Brain microvascular endothelial cell (primary cell): ENCODE results near the gene MEGF6.

Experiments
- DNase-seq: peaks from one replicate; pipeline ENCODE4 v3.0.0-alpha.2; 2020
- H3K27ac ChIP-seq: fragments of 250-450 bp; sonication (Bioruptor Pico); 2 replicates; pipeline ENCODE4 v1.5.1; 2020; ENCODE audit warnings: mild to moderate bottlenecking, moderate library complexity
- H3K27me3 ChIP-seq: fragments of 250-450 bp; sonication (Bioruptor Pico); replicated peaks from 2 replicates; pipeline ENCODE4 v1.5.1; 2020; ENCODE audit warnings: mild to moderate bottlenecking
- H3K36me3 ChIP-seq: fragments of 250-450 bp; sonication (Bioruptor Pico); replicated peaks from 2 replicates; pipeline ENCODE4 v1.5.1; 2020; ENCODE audit warnings: mild to moderate bottlenecking
- H3K4me3 ChIP-seq: 2 replicates; pipeline ENCODE4 v1.5.1; 2011; ENCODE audit warnings: low read depth, mild to moderate bottlenecking, control low read depth, low read length, moderate library complexity
- CTCF ChIP-seq: IDR thresholded peaks from 2 replicates; pipeline ENCODE4 v1.5.1; 2011; ENCODE audit warnings: low read depth, mild to moderate bottlenecking, moderate library complexity, low read length, control low read depth, inconsistent platforms; ENCODE audit errors: missing control alignments
- in situ Hi-C: cut with HindIII; loops from 2 replicates; pipeline ENCODE4 v1.10.0; 2017; ENCODE audit warnings: low sequenced_read_pairs, low pct_ligation_motif_present

The MEGF6 gene

GRCh38 chr1:3456449-3456963, 154.8 kb downstream of the MEGF6 start:
- Histone ChIP-seq H3K36me3 (no peaks in the 10 kb centered on the region), H3K27ac (no peak overlapping the region), H3K27me3 (no peaks in the 10 kb centered on the region), H3K4me3 (no peak overlapping the region)
- no peak for DNase-seq
- in situ Hi-C loops = no loop called here
- TF ChIP-seq CTCF = no peak

- TF ChIP-seq CTCF = no peak
- no peaks in the 10 kb centered on the region for H3K36me3 ChIP-seq
- DNase-seq = no peak
- H3K27ac ChIP-seq = no peak overlapping the region
- no peak overlapping the region for H3K4me3 ChIP-seq
- H3K27me3 ChIP-seq = no peaks in the 10 kb centered on the region
- in situ Hi-C loops = no loop called here
Observed at GRCh38 chr1:3455670-3456448, 155.4 kb downstream of the MEGF6 start.

DNA sequence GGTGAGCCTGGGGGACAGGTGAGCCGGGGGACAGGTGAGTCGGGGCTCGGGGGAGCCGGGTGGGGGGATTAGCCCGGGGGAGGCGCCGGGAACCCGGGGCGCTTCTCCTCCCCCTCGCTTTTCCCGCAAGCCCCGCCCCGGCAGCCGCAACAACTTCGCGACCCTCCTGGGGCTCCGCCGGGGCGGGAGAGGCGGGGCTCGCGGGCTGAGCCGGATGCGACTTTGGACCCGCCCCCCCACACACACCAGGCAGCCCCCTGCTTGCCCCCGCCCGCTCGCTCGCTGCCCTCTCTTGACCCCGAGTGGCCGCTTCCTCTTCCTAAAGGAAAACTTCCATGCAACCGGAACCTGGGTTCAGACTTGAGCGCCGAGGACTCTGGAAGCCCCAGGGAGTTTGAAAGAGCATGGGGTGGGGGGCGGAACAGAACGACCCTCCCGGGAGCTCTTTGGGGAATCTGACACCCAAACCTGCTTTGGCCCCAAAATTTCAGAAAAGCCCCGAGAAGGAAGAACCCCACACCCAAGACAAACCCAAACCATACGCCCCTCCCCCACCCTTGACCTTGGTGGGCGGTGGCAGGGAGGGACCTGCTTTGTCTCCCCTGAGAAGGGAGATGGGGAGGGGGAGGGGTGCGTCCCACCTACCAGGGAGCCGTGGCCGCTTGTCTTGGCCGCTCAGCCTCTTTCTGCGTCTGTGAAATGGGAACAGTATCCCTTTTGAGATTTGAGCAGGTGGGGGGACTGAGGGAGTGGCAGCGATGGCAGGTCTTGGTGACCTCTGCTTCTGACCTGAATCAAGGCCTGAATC, 156.3 kb downstream of the MEGF6 start:
- Histone ChIP-seq H3K36me3 (no peaks in the 10 kb centered on the region), H3K27me3 (no peaks in the 10 kb centered on the region), H3K4me3 (no peak overlapping the region), H3K27ac (no peak overlapping the region)
- DNase-seq = no peak
- TF ChIP-seq CTCF = no peak
- in situ Hi-C loops = no loop called here

- peaks cover 2% of the 10 kb centered on the region for H3K27me3 ChIP-seq
- TF ChIP-seq CTCF = peak; percentile 25
- DNase-seq = peak; percentile 29
- H3K4me3 ChIP-seq = no peak within 1 kb of the TSS
- in situ Hi-C loops = no loop called here
- H3K36me3 ChIP-seq = no peaks in the 10 kb centered on the region
- no peak within 1 kb of the TSS for H3K27ac ChIP-seq
Observed at GRCh38 chr1:3453891-3454810, 157.2 kb downstream of the MEGF6 start, which contains the start of gene ARHGEF16. TSS of gene ARHGEF16 (plus strand) at chr1:3454665. CDS start at chr1:3463085, 8,420 bp downstream.

DNA sequence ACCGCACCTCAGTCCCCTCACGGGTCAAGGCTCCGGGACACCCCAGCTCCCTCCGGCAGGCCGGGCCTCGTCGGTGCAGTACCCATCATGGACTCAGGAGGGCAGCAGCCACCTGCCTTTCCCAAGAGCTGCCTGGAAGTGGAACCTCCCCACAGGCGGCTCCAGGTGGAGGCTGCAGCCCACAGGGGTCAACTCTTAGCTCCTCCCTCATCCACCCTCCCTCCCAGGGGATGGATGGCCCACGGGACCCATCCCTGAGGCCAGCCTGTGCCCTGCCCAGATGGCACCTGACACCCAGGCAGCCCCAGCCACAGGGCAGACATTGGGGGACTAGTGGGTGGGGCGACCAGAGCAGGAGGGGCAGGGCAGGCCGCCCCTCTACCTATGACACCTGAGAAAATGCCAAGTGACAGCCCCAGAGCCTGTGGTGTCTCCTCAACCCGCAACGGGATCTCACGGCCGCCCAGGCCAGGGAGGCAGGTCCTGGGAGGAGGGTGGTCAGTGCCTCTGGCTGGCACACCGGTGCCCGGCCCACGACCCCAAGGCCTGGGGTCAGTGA, 158.0 kb downstream of the MEGF6 start:
- H3K4me3 ChIP-seq = no peak overlapping the region
- peak; percentile 96 for TF ChIP-seq CTCF
- in situ Hi-C loops = no loop called here
- peaks cover 2% of the 10 kb centered on the region for H3K27me3 ChIP-seq
- no peaks in the 10 kb centered on the region for H3K36me3 ChIP-seq
- no peak overlapping the region for H3K27ac ChIP-seq
- peak; percentile 51 for DNase-seq
